SHP77 (cell line): ENCODE measurements around the gene ANO3.
"Not testable (repeated sequence)": the region's sequence is repeated elsewhere in the genome, so short reads cannot be mapped to it uniquely, and the experiment has no call there.

ENCODE experiments used
- DNase-seq, 2 experiments: peaks; one replicate each; lab custom pipeline; 2025; lab: John Stamatoyannopoulos, UW

The ANO3 gene

GRCh38 chr11:26573896-26574295, 242.0 kb downstream of the ANO3 start:
- no peak for DNase-seq

GRCh38 chr11:26575946-26576345, 244.0 kb downstream of the ANO3 start:
- DNase-seq: no peak

- no peak for DNase-seq
Measured at GRCh38 chr11:26578998-26579661, 247.2 kb downstream of the ANO3 start.

- no peak for DNase-seq
Measured at GRCh38 chr11:26579683-26580082, 247.8 kb downstream of the ANO3 start.

- no peak for DNase-seq
Measured at GRCh38 chr11:26580929-26581328, 249.0 kb downstream of the ANO3 start.

DNA sequence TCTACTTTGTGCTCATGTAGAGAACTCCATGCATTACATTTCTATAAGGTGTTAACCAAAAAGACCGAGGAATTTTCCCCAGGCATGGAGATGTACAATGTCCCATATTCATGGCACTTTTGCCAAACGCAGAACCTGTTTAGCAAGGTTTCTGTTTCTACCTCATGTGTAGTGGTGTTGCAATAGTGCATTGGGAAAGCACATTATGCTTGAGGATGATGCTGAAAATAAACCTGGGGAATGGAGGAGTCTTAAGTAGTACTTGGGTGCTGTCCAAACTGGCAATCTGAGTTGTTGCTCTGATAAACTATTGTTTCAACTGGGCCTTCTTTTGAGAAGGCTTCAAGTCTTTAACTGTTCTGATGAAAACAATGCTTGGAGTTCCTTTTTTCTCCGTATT, 251.6 kb downstream of the ANO3 start:
- DNase-seq: no peak

DNA sequence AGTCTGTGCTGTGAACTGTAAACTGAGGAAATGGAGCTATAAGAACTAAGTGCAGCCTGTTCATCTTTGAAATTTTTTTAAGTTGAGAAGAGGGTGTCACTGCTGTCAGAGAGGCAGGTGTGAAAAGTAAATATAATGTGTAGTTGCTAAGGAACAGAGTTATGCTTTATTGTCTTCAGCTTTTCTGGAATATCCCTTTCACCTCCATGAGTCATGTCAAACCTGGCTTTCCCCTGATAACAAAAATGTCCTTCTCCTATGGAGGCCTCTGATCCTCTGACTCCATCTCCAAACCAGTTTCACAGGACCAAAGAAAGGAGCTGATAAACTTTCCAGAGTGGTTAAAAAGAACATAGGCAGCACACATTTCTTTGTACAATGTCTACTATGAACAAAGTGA, 252.9 kb downstream of the ANO3 start:
- DNase-seq: no peak

DNA sequence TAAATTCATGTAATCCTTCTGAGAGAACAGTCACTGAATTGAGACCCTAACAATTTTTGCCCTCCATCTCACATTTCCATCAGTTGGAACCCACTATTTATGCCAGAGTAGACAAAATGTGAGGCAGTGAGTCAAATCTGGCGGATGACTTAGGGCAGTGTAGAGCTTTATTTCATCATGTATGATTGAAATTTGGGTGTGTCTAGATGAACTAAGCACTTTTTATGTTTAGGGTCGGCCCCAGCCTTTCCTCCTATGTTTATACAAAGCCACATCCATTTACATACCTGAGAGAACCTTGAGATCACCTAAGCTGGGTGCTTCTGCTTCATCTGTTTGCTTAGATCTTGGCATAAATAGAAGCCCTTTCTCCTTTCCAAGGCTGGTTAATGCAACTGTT, 255.1 kb downstream of the ANO3 start:
- DNase-seq: no peak

- DNase-seq: no peak
Measured at GRCh38 chr11:26593691-26594090, 261.8 kb downstream of the ANO3 start.

- DNase-seq: not testable (repeated sequence)
Measured at GRCh38 chr11:26595207-26595865, 263.4 kb downstream of the ANO3 start.

- not testable (repeated sequence) for DNase-seq
Measured at GRCh38 chr11:26597049-26597689, 265.2 kb downstream of the ANO3 start.

GRCh38 chr11:26597899-26598298, 266.0 kb downstream of the ANO3 start:
- no peak for DNase-seq

DNA sequence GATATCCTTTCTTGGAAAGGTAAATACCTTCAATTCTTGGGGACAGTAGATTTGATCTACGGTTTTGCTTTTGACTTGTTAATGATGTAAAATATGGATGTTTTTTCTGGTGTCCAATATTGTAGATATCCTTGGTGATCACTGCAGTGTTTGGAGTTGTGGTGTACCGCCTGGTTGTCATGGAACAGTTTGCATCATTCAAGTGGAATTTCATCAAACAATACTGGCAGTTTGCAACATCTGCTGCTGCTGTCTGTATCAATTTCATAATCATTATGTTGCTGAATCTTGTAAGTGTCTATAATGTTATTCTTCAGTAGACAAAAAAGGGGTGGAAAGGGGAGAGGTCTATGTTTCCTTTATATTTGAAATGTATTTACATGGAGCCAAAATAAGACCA, 267.5 kb downstream of the ANO3 start:
- no peak for DNase-seq

GRCh38 chr11:26599876-26600434, 268.0 kb downstream of the ANO3 start:
- no peak for DNase-seq

- no peak for DNase-seq
Measured at GRCh38 chr11:26607725-26608506, 276.0 kb downstream of the ANO3 start.

DNA sequence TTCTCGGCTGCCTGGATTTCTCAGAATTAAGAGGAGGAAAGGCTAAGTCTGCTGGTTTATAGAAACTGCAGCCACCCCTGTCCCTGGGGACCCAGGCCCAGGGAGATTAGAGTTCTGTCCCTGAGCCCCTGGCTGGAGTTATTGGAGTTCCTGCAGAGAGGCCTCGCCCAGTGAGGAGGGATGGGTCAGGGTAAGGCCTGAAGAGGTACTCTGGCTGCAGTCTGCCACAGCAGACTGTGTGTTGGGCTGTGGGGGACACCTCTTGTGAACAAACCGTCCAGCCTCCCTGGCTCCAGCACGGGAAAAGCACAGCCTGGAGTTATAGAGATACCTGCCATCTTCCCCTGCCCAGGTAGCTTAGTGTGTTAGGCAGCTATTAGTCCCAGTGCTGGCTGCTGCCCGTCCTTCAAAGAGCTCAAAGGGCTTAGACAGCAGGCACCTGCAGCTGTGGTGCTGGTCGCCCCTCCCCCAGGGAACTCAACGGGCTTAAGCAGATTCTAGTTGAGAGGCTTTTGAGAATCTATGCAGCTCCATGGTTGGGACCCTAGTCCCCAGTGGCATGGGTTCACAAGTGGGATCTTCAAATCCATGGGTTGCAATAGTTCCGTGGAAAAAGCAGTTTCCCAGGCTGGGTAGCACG, 276.7 kb downstream of the ANO3 start:
- no peak for DNase-seq

DNA sequence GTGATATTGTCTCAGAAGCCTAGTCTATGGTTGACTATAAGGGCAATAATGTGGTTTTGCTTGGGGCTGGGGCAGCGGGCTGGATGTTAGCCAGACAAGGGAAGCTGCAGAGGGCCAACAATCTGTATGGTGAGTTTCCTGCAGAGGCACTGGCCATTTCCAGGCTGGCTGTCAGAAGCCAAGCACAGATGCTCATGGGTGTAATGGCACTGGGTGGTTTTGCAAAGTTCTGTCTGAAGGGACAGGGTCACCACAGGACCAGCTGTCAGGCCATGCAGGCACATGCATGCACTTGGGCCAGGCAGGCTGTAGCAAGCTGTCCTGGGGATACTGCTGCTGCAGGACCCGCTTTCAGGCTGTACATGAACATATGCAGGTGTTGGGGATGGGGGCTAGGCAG, 281.8 kb downstream of the ANO3 start:
- no peak for DNase-seq

- DNase-seq: no peak
Measured at GRCh38 chr11:26618441-26618840, 286.5 kb downstream of the ANO3 start.

DNA sequence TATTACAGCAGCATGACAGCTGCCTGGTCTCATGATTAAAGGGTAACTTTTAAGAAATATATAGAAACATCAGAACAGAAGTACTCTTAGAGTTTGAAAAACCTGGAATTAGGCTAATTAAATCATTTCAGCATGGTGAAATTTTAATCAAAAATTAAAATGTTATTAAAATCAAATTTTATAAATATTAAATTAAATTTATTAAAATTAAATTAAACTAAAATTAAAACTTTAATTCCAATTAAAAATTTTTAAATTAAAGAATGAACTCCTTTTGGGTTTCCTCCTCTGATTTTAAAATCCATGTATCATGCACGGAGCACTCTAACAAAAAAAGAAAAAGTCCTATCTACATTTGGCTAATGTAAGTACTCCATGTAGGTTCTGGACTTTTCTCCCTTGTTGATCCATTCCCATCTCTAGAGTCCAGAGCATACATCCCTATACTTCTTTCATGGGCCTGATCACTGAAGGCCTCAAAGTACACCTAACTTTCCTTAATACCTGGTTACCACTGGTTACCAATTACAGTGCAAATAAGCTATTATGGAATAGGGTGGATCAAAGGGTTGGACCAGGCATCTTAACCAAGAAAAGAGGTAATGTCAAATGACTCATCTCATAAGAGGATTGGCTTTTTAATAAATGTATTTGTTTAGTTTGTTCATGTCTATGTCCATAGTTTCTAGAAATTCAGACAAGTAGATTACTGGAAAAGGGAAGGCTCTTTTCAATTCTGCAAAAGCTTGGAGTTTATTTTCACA, 288.5 kb downstream of the ANO3 start:
- DNase-seq: no peak

DNA sequence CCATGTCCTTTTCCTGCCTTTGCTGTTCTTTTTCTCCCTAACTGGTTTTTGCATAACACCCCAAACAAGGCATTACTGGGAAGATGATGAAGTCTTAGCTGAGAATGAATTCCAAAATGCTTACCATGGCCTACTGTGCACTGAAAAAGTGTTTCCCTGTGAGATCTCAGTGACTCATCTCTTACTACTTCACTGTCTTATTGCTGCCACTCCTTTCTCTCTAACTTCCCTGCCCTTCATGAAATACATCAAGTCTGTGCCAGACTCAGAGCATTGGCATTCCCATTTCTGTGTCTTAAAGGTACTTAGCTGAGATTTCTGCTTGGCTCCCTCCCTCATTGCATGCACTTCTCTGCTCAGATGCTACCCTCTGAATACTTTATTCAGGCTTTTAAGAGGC, 289.2 kb downstream of the ANO3 start:
- DNase-seq: no peak

DNA sequence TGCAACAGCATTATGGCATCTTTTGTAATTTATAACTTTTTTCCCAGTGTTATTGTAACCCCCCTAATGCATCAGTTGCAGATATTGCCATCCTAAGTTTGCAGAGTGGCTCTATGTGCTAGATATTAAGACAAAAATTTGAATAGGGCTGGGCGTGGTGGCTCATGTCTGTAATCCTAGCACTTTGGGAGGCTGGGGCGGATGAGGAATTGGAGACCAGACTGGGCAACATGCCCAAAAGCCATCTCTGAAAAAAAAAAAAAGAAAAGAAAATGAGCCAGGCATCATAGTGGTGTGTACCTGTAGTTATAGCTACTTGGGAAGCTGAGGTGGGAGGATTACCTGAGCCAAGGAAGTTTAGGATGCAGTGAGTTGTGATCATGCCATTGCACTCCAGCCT, 290.3 kb downstream of the ANO3 start:
- DNase-seq: no peak
